Prostate gland (tissue), 2 donors: ENCODE results near the gene GRK2.

Experiments
- POLR2AphosphoS5 ChIP-seq: sonication (generic); formaldehyde crosslinking; IDR thresholded peaks from one replicate; pipeline ENCODE4 v1.6.1; 2017; ENCODE audit warnings: antibody characterized with exemption
- TF ChIP-seq, protein P1 (sequence below), 4 experiments: fragments of 200-600 bp in 2 of 4; fragments of 450-650 bp in 2 of 4; sonication (generic) in 2 of 4; IDR thresholded peaks; 1 replicate in 3 of 4; 2 replicates in 1 of 4; pipeline ENCODE4 v1.5.1; 2016 to 2019; ENCODE audit warnings: antibody characterized with exemption in 4 of 4, mild to moderate bottlenecking in 2 of 4, moderate library complexity in 2 of 4

- TF ChIP-seq, protein P1, sequence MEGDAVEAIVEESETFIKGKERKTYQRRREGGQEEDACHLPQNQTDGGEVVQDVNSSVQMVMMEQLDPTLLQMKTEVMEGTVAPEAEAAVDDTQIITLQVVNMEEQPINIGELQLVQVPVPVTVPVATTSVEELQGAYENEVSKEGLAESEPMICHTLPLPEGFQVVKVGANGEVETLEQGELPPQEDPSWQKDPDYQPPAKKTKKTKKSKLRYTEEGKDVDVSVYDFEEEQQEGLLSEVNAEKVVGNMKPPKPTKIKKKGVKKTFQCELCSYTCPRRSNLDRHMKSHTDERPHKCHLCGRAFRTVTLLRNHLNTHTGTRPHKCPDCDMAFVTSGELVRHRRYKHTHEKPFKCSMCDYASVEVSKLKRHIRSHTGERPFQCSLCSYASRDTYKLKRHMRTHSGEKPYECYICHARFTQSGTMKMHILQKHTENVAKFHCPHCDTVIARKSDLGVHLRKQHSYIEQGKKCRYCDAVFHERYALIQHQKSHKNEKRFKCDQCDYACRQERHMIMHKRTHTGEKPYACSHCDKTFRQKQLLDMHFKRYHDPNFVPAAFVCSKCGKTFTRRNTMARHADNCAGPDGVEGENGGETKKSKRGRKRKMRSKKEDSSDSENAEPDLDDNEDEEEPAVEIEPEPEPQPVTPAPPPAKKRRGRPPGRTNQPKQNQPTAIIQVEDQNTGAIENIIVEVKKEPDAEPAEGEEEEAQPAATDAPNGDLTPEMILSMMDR (IDR thresholded peaks at IDR 0.05), result no peak
- TF ChIP-seq POLR2AphosphoS5, result no peak
Observed at GRCh38 chr11:67272327-67273259, 6.3 kb downstream of the GRK2 start.
